Raji (cell line): ENCODE results near the gene SPATC1L.

ENCODE experiments used
- POLR2A ChIP-seq: IDR thresholded peaks from 2 replicates; pipeline ENCODE4 v1.6.1; 2011; ENCODE audit warnings: low read depth, low read length, control low read depth; ENCODE audit not compliant: insufficient read depth

The SPATC1L gene

GRCh38 chr21:46152927-46153246, 31.4 kb downstream of the SPATC1L start:
- no peak for TF ChIP-seq POLR2A

- no peak for TF ChIP-seq POLR2A
These were observed 32.0 kb downstream of the SPATC1L start for GRCh38 chr21:46151989-46152926.

- no peak for TF ChIP-seq POLR2A
These were observed 32.8 kb downstream of the SPATC1L start for GRCh38 chr21:46151261-46151988.

GRCh38 chr21:46150491-46151121, 33.7 kb downstream of the SPATC1L start:
- no peak for TF ChIP-seq POLR2A

- no peak for TF ChIP-seq POLR2A
These were observed 34.2 kb downstream of the SPATC1L start for GRCh38 chr21:46150073-46150472.

GRCh38 chr21:46149205-46149901, 34.9 kb downstream of the SPATC1L start:
- no peak for TF ChIP-seq POLR2A

GRCh38 chr21:46148106-46148505, 36.2 kb downstream of the SPATC1L start:
- no peak for TF ChIP-seq POLR2A

- no peak for TF ChIP-seq POLR2A
These were observed 37.4 kb downstream of the SPATC1L start for GRCh38 chr21:46146856-46147255.

GRCh38 chr21:46145840-46146691, 38.2 kb downstream of the SPATC1L start:
- no peak for TF ChIP-seq POLR2A

GRCh38 chr21:46145159-46145839, 39.0 kb downstream of the SPATC1L start:
- no peak for TF ChIP-seq POLR2A

- no peak for TF ChIP-seq POLR2A
These were observed 39.7 kb downstream of the SPATC1L start for GRCh38 chr21:46144464-46145070.

- TF ChIP-seq POLR2A = no peak
These were observed 41.4 kb downstream of the SPATC1L start for GRCh38 chr21:46142582-46143473.
